GM21528 (cell line): ENCODE results near the gene MOK.

Source experiments
- ATAC-seq: cut with Tn5 transposase; IDR thresholded peaks from one replicate; pipeline ENCODE4 v1.9.1; 2021; ENCODE audit warnings: mild to moderate bottlenecking, moderate library complexity; ENCODE audit not compliant: unreplicated experiment, low FRiP score

Gene MOK

GRCh38 chr14:102210421-102211042, 94.4 kb downstream of the MOK start:
- ATAC-seq, result no peak

GRCh38 chr14:102209224-102209966, 95.6 kb downstream of the MOK start:
- ATAC-seq, result no peak

- ATAC-seq, result no peak
Measured at GRCh38 chr14:102208741-102209140, 96.2 kb downstream of the MOK start.

- no peak for ATAC-seq
Measured at GRCh38 chr14:102207831-102208365, 97.1 kb downstream of the MOK start.

- no peak for ATAC-seq
Measured at GRCh38 chr14:102206918-102207317, 98.0 kb downstream of the MOK start.

- no peak for ATAC-seq
Measured at GRCh38 chr14:102205560-102205959, 99.4 kb downstream of the MOK start.

GRCh38 chr14:102203382-102203781, 101.6 kb downstream of the MOK start:
- ATAC-seq, result no peak

- ATAC-seq, result no peak
Measured at GRCh38 chr14:102202944-102203343, 102.0 kb downstream of the MOK start.

- no peak for ATAC-seq
Measured at GRCh38 chr14:102201776-102202175, 103.2 kb downstream of the MOK start.

GRCh38 chr14:102201353-102201738, 103.6 kb downstream of the MOK start:
- no peak for ATAC-seq

- no peak for ATAC-seq
Measured at GRCh38 chr14:102200690-102201352, 104.1 kb downstream of the MOK start.

- no peak for ATAC-seq
Measured at GRCh38 chr14:102197317-102197853, 107.6 kb downstream of the MOK start.

GRCh38 chr14:102196902-102197230, 108.1 kb downstream of the MOK start:
- no peak for ATAC-seq

- no peak for ATAC-seq
Measured at GRCh38 chr14:102196039-102196901, 108.7 kb downstream of the MOK start.

GRCh38 chr14:102195446-102195845, 109.5 kb downstream of the MOK start:
- ATAC-seq, result no peak

- ATAC-seq, result no peak
Measured at GRCh38 chr14:102194856-102195255, 110.1 kb downstream of the MOK start.

- ATAC-seq, result no peak
Measured at GRCh38 chr14:102192840-102193502, 112.0 kb downstream of the MOK start.

- ATAC-seq, result no peak
Measured at GRCh38 chr14:102189874-102190273, 115.1 kb downstream of the MOK start.

- ATAC-seq, result no peak
Measured at GRCh38 chr14:102188187-102188586, 116.8 kb downstream of the MOK start.

- no peak for ATAC-seq
Measured at GRCh38 chr14:102187568-102188001, 117.4 kb downstream of the MOK start.
